GM19455 (cell line): Measurements from ENCODE around the gene PLCL2.

Experiments used
- ATAC-seq: cut with Tn5 transposase; IDR thresholded peaks from one replicate; pipeline ENCODE4 v1.9.1; 2021; ENCODE audit not compliant: unreplicated experiment

Gene PLCL2

GRCh38 chr3:17007284-17007683, 122.5 kb downstream of the PLCL2 start:
- ATAC-seq, result no peak

GRCh38 chr3:17009826-17010225, 125.1 kb downstream of the PLCL2 start:
- ATAC-seq, result no peak

GRCh38 chr3:17011728-17012338, 127.1 kb downstream of the PLCL2 start:
- ATAC-seq, result no peak

- no peak for ATAC-seq
Observed at GRCh38 chr3:17013050-17013449, 128.3 kb downstream of the PLCL2 start.

- peak; percentile 63 for ATAC-seq
Observed at GRCh38 chr3:17013571-17013970, 128.8 kb downstream of the PLCL2 start.

GRCh38 chr3:17014284-17014683, 129.5 kb downstream of the PLCL2 start:
- ATAC-seq, result no peak

GRCh38 chr3:17014709-17015108, 130.0 kb downstream of the PLCL2 start:
- no peak for ATAC-seq

GRCh38 chr3:17021614-17022013, 136.9 kb downstream of the PLCL2 start:
- ATAC-seq, result no peak

GRCh38 chr3:17023006-17023664, 138.4 kb downstream of the PLCL2 start:
- peak; percentile 90 for ATAC-seq

- ATAC-seq, result no peak
Observed at GRCh38 chr3:17025594-17026139, 140.9 kb downstream of the PLCL2 start.

GRCh38 chr3:17027318-17027717, 142.6 kb downstream of the PLCL2 start:
- ATAC-seq, result no peak

GRCh38 chr3:17028363-17028762, 143.6 kb downstream of the PLCL2 start:
- no peak for ATAC-seq

- peak; percentile 60 for ATAC-seq
Observed at GRCh38 chr3:17030438-17030837, 145.7 kb downstream of the PLCL2 start.

- no peak for ATAC-seq
Observed at GRCh38 chr3:17030956-17031652, 146.3 kb downstream of the PLCL2 start.

- no peak for ATAC-seq
Observed at GRCh38 chr3:17032407-17033034, 147.8 kb downstream of the PLCL2 start.

GRCh38 chr3:17033516-17034168, 148.9 kb downstream of the PLCL2 start:
- ATAC-seq, result no peak

GRCh38 chr3:17035033-17035432, 150.3 kb downstream of the PLCL2 start:
- no peak for ATAC-seq

- ATAC-seq, result no peak
Observed at GRCh38 chr3:17035966-17036365, 151.2 kb downstream of the PLCL2 start.

GRCh38 chr3:17038141-17038540, 153.4 kb downstream of the PLCL2 start:
- ATAC-seq, result no peak

GRCh38 chr3:17038900-17039553, 154.3 kb downstream of the PLCL2 start:
- no peak for ATAC-seq
